Measurements from ENCODE around the gene MRPL58.
A peak's percentile ranks its signal among the peaks of the same experiment; 100 is the strongest.
"Not testable (repeated sequence)": the region's sequence is repeated elsewhere in the genome, so short reads cannot be mapped to it uniquely, and the experiment has no call there.

Gene MRPL58

GRCh38 chr17:75012346-75013091 is at the start of gene MRPL58:
Gene MRPL58 (plus strand): TSS chr17:75012670. CDS start chr17:75012687, 17 bp downstream.
- peak within 1 kb of the TSS; percentile 50 to 95 (median 79) for H3K4me3 ChIP-seq
- H3K27ac ChIP-seq, result peak within 1 kb of the TSS; percentile 35 to 92 (median 88)

- no peak overlapping the region for H3K4me3 ChIP-seq
- H3K27ac ChIP-seq, result no peak overlapping the region
Observed at GRCh38 chr17:74963656-74964055, 48.8 kb upstream of the MRPL58 start.

- H3K27ac ChIP-seq, result no peak overlapping the region
- no peak overlapping the region for H3K4me3 ChIP-seq
Observed at GRCh38 chr17:74964246-74964761, 48.2 kb upstream of the MRPL58 start.

GRCh38 chr17:74964988-74965622 is 47.4 kb upstream of the MRPL58 start:
- Histone ChIP-seq H3K27ac (no peak overlapping the region), H3K4me3 (no peak overlapping the region)

GRCh38 chr17:74968361-74968780 is 44.1 kb upstream of the MRPL58 start:
- H3K4me3 ChIP-seq, result no peak overlapping the region
- H3K27ac ChIP-seq, result no peak overlapping the region

- not testable (repeated sequence) for H3K4me3 ChIP-seq, H3K27ac ChIP-seq
Observed at GRCh38 chr17:74969501-74969900, 43.0 kb upstream of the MRPL58 start.

GRCh38 chr17:74970395-74970794 is 42.1 kb upstream of the MRPL58 start:
- Histone ChIP-seq H3K4me3 (no peak overlapping the region), H3K27ac (peak overlapping the region in 1 of 21 experiments; percentile 50)

- Histone ChIP-seq H3K4me3 (peak overlapping the region in 3 of 7 experiments; percentile 44 to 59 (median 49)), H3K27ac (peak overlapping the region in 7 of 21 experiments; percentile 2 to 72 (median 50))
Observed at GRCh38 chr17:74971069-74971841, 41.2 kb upstream of the MRPL58 start.

- Histone ChIP-seq H3K27ac (peak overlapping the region in 6 of 21 experiments; percentile 2 to 71 (median 46)), H3K4me3 (peak overlapping the region in 6 of 7 experiments; percentile 38 to 59 (median 48))
Observed at GRCh38 chr17:74971842-74972106, 40.7 kb upstream of the MRPL58 start.

GRCh38 chr17:74972107-74972972 is 40.1 kb upstream of the MRPL58 start, which contains the start of gene HID1:
Gene HID1 (minus strand): TSS chr17:74972759. CDS start chr17:74972656, 103 bp downstream.
- H3K27ac ChIP-seq, result peak within 1 kb of the TSS in 11 of 21 experiments; percentile 2 to 71 (median 33)
- peak within 1 kb of the TSS; percentile 38 to 59 (median 47) for H3K4me3 ChIP-seq

GRCh38 chr17:74972973-74973328 is 39.5 kb upstream of the MRPL58 start:
- H3K4me3 ChIP-seq, result peak overlapping the region; percentile 38 to 59 (median 47)
- H3K27ac ChIP-seq, result no peak overlapping the region

GRCh38 chr17:74975943-74976342 is 36.5 kb upstream of the MRPL58 start:
- Histone ChIP-seq H3K4me3 (no peak overlapping the region), H3K27ac (no peak overlapping the region)

- H3K4me3 ChIP-seq, result no peak overlapping the region
Observed at GRCh38 chr17:74977802-74978201, 34.7 kb upstream of the MRPL58 start.

GRCh38 chr17:74978240-74978639 is 34.2 kb upstream of the MRPL58 start:
- Histone ChIP-seq H3K27ac (no peak overlapping the region), H3K4me3 (no peak overlapping the region)

More at GRCh38 chr17:74977802-74978201, 34.7 kb upstream of the MRPL58 start:
- no peak overlapping the region for H3K27ac ChIP-seq

GRCh38 chr17:74979408-74980146 is 32.9 kb upstream of the MRPL58 start:
- no peak overlapping the region for H3K4me3 ChIP-seq
- H3K27ac ChIP-seq, result no peak overlapping the region

GRCh38 chr17:74981318-74981978 is 31.0 kb upstream of the MRPL58 start:
- H3K27ac ChIP-seq, result peak overlapping the region; percentile 19 to 83 (median 70)
- H3K4me3 ChIP-seq, result peak overlapping the region; percentile 29 to 60 (median 51)

- Histone ChIP-seq H3K4me3 (peak overlapping the region; percentile 29 to 60 (median 51)), H3K27ac (peak overlapping the region in 20 of 21 experiments; percentile 31 to 83 (median 72))
Observed at GRCh38 chr17:74981979-74982662, 30.3 kb upstream of the MRPL58 start.

Measured in skin epidermis (tissue), 12 donors.